Endothelial cell of umbilical vein (primary cell): ENCODE results near the gene IGF2R. TPM values are rescaled to one million over a fixed set of nuclear protein-coding genes. Genes with fewer than 3 reads are reported as not detected.

ENCODE experiments used
- BruUV-seq: library from RNA; stranded (reverse); fragments of 400-500 nt; replicated peaks from 2 replicates; lab custom pipeline; 2021; lab: Mats Ljungman, UMichigan
- CTCF ChIA-PET: fragments of 300-600, 350-600 bp; sonication (Branson Sonifier 250); formaldehyde crosslinking; loops from one replicate; lab custom pipeline; 2021; ENCODE audit warnings: antibody characterized with exemption, inconsistent platforms; lab: Charles Lee
- POLR2A ChIA-PET: fragments of 300-600, 350-600 bp; sonication (Branson Sonifier 250); formaldehyde crosslinking; loops from one replicate; lab custom pipeline; 2021; ENCODE audit warnings: antibody characterized with exemption, inconsistent platforms; lab: Charles Lee
- DNase-seq: peaks from one replicate; pipeline ENCODE4 v3.0.0-alpha.2; 2011; ENCODE audit warnings: low read depth, low spot score
- FAIRE-seq: peaks from 2 replicates; lab custom pipeline; 2011; peaks lifted over from hg19 to GRCh38; lab: Jason Lieb, UNC
- H2AFZ ChIP-seq: 2 replicates; pipeline ENCODE4 v1.6.0; 2012; ENCODE audit warnings: low read depth, low read length, control low read depth, inconsistent platforms
- H3K27ac ChIP-seq: 2 replicates; pipeline ENCODE4 v1.5.1; 2011; ENCODE audit warnings: low read depth, mild to moderate bottlenecking, control low read depth, low read length, moderate library complexity; ENCODE audit not compliant: insufficient read depth
- H3K27me3 ChIP-seq, 2 experiments: 2 replicates each; pipeline versions ENCODE4 v1.6.0 to v1.6.1; 2011; ENCODE audit warnings: low read length in 2 of 2, mixed read lengths in 1 of 2; ENCODE audit not compliant: control insufficient read depth in 2 of 2, insufficient read depth in 2 of 2
- H3K36me3 ChIP-seq, 2 experiments: 2 replicates in 1 of 2; 3 replicates in 1 of 2; pipeline ENCODE4 v1.5.1; 2011; ENCODE audit warnings: low read length in 2 of 2, mild to moderate bottlenecking in 1 of 2, moderate library complexity in 1 of 2; ENCODE audit not compliant: control insufficient read depth in 2 of 2, insufficient read depth in 2 of 2; ENCODE audit errors: extremely low read depth in 1 of 2
- H3K4me1 ChIP-seq: 3 replicates; pipeline ENCODE4 v1.5.1; 2011; ENCODE audit warnings: mild to moderate bottlenecking, low read length; ENCODE audit not compliant: control insufficient read depth, insufficient read depth; ENCODE audit errors: extremely low read depth
- H3K4me2 ChIP-seq: 2 replicates; pipeline ENCODE4 v1.6.1; 2011; ENCODE audit warnings: low read length, control low read depth, mixed read lengths; ENCODE audit not compliant: insufficient read depth
- H3K4me3 ChIP-seq, 3 experiments: fragments of 200-600 bp in 1 of 3; sonication (generic), shearing (Covaris generic) in 1 of 3; replicated peaks in 1 of 3; 2 replicates each; pipeline ENCODE4 v1.5.1; 2011 to 2016; ENCODE audit warnings: control low read depth in 3 of 3, low read length in 3 of 3, mild to moderate bottlenecking in 2 of 3, inconsistent platforms in 1 of 3, low read depth in 1 of 3, moderate library complexity in 1 of 3; ENCODE audit not compliant: insufficient read depth in 1 of 3
- H3K79me2 ChIP-seq: 2 replicates; pipeline ENCODE4 v1.6.0; 2012; ENCODE audit warnings: low read length, inconsistent platforms; ENCODE audit not compliant: control insufficient read depth, insufficient read depth
- H3K9ac ChIP-seq: replicated peaks from 2 replicates; pipeline ENCODE3; 2011; ENCODE audit warnings: low read length, control low read depth; ENCODE audit not compliant: insufficient read depth; ENCODE audit errors: extremely low read depth
- H3K9me1 ChIP-seq: replicated peaks from 3 replicates; pipeline ENCODE4 v1.6.0; 2011; ENCODE audit warnings: mild to moderate bottlenecking, low read length; ENCODE audit not compliant: control insufficient read depth, insufficient read depth; ENCODE audit errors: extremely low read depth
- H3K9me3 ChIP-seq: replicated peaks from 2 replicates; pipeline ENCODE4 v1.5.1; 2012; ENCODE audit warnings: low read length, inconsistent platforms; ENCODE audit not compliant: control insufficient read depth, insufficient read depth
- H4K20me1 ChIP-seq: replicated peaks from 2 replicates; pipeline ENCODE3; 2011; ENCODE audit warnings: mild to moderate bottlenecking, low read length; ENCODE audit not compliant: control insufficient read depth, insufficient read depth; ENCODE audit errors: extremely low read depth
- CTCF ChIP-seq, 2 donors: IDR thresholded peaks; 1 replicate in 1 of 2; 2 replicates in 1 of 2; pipeline ENCODE4 v1.5.1; 2011; ENCODE audit warnings: low read length in 2 of 2, mild to moderate bottlenecking in 2 of 2, moderate library complexity in 2 of 2, control low read depth in 1 of 2, inconsistent platforms in 1 of 2, low read depth in 1 of 2; ENCODE audit not compliant: insufficient read depth in 1 of 2; ENCODE audit errors: extremely low read depth in 1 of 2
- EZH2 ChIP-seq: IDR thresholded peaks from 2 replicates; pipeline ENCODE4 v1.6.1; 2012; ENCODE audit warnings: borderline replicate concordance, low read depth, mild to moderate bottlenecking, moderate library complexity, low read length, inconsistent platforms; ENCODE audit not compliant: severe bottlenecking
- FOS ChIP-seq: IDR thresholded peaks from 2 replicates; pipeline ENCODE4 v1.6.1; 2011; ENCODE audit warnings: mild to moderate bottlenecking, low read length, moderate library complexity, borderline replicate concordance; ENCODE audit not compliant: insufficient read depth
- GATA2 ChIP-seq: IDR thresholded peaks from 2 replicates; pipeline ENCODE4 v1.7.0; 2011; ENCODE audit warnings: low read depth, mild to moderate bottlenecking, moderate library complexity, mixed read lengths, low read length; ENCODE audit not compliant: insufficient read length, insufficient read depth
- JUN ChIP-seq: IDR thresholded peaks from 2 replicates; pipeline ENCODE4 v1.6.1; 2011; ENCODE audit warnings: borderline replicate concordance, low read depth; ENCODE audit not compliant: insufficient read length, insufficient read depth
- MAX ChIP-seq: IDR thresholded peaks from 2 replicates; pipeline ENCODE4 v1.6.1; 2011; ENCODE audit not compliant: insufficient read depth, insufficient read length
- MYC ChIP-seq: IDR thresholded peaks from one replicate; pipeline ENCODE4 v1.6.1; 2011; ENCODE audit warnings: mild to moderate bottlenecking, low read depth, low read length
- POLR2A ChIP-seq: IDR thresholded peaks from 2 replicates; pipeline ENCODE4 v1.6.1; 2012; ENCODE audit warnings: low read depth, mild to moderate bottlenecking, control low read depth, low read length
- POLR2AphosphoS5 ChIP-seq: IDR thresholded peaks from 2 replicates; pipeline ENCODE4 v1.6.1; 2012; ENCODE audit warnings: low read depth, mild to moderate bottlenecking, control low read depth, low read length, moderate library complexity; ENCODE audit not compliant: insufficient read depth
- dilution Hi-C: fragments of 300-500 bp; cut with MboI; formaldehyde crosslinking; loops from one replicate; pipeline ENCODE4 v1.15.0; 2019; ENCODE audit warnings: low sequenced_read_pairs; ENCODE audit not compliant: extremely low pct_ligation_motif_present
- intact Hi-C: fragments of 100-400 bp; cut with micrococcal nuclease; formaldehyde crosslinking; loops from one replicate; pipeline ENCODE4 v1.10.0; 2022
- polyA plus RNA-seq, 4 experiments: library from polyadenylated mRNA; depleted of rRNA in 3 of 4; stranded (reverse) in 3 of 4; unstranded in 1 of 4; fragments of >200 nt; gene quantifications; 2 replicates each; pipeline versions ENCODE4 v1.2.1 to v1.2.3, GENCODE V29; 2011 to 2012; ENCODE audit warnings: missing spikeins in 1 of 4
- total RNA-seq: library from RNA; stranded (reverse); gene quantifications from 2 replicates; pipeline ENCODE4 v1.2.3, GENCODE V29; 2021

IGF2R gene
- total and polyA plus RNA-seq, 2 donors (not counting 3 experiments of a cell fraction or from before 2014, with no cell fraction given) = 16.3 to 60.2 TPM

GRCh38 chr6:160141001-160141726 lies 172.3 kb downstream of the IGF2R start:
- no peak overlapping the region for H3K4me3 ChIP-seq
- FAIRE-seq = no peak

More at GRCh38 chr6:160141001-160141726, 172.3 kb downstream of the IGF2R start:
- Histone ChIP-seq H3K79me2 (no peaks in the 10 kb centered on the region), H3K9ac (no peak overlapping the region), H2AFZ (no peak overlapping the region), H3K4me2 (no peak overlapping the region), H3K36me3 (no peaks in the 10 kb centered on the region), H3K4me1 (no peaks in the 10 kb centered on the region), H3K27me3 (no peaks in the 10 kb centered on the region), H3K9me3 (no peaks in the 10 kb centered on the region), H3K9me1 (no peaks in the 10 kb centered on the region), H4K20me1 (no peaks in the 10 kb centered on the region), H3K27ac (no peak overlapping the region)
- no peak for TF ChIP-seq JUN
- TF ChIP-seq MAX = no peak
- no peak for TF ChIP-seq POLR2A
- no peak for TF ChIP-seq FOS
- TF ChIP-seq CTCF (IDR thresholded peaks at IDR 0.05; ENCODE audit: extremely low read depth in 1 of 2, insufficient read depth in 1 of 2, low read depth in 1 of 2, low read length in 2 of 2) = no peak
- no peak for TF ChIP-seq POLR2AphosphoS5
- TF ChIP-seq GATA2 = no peak
- no peak for TF ChIP-seq MYC
- no peak for TF ChIP-seq EZH2
- no TSS peak for BruUV-seq
- dilution Hi-C loops (no loop called here), intact Hi-C loops (no loop called here)
- POLR2A ChIA-PET = no interaction called here
- CTCF ChIA-PET = interaction anchor here (2.1 kb wide), 1 partner anchor 314 kb away, joined by 5 read pairs; no protein-coding TSS in a partner anchor
- no peak for DNase-seq
